GM12878 (cell line): ENCODE data around the gene WNT9B. TPM values are rescaled to one million over a fixed set of nuclear protein-coding genes. Genes with fewer than 3 reads are reported as not detected.

Experiments used
- ATAC-seq: fragments of 200-7000 bp; cut with Tn5 transposase; 3 replicates; pipeline ENCODE4 v1.9.1; 2020; ENCODE audit warnings: mild to moderate bottlenecking, moderate library complexity
- BruUV-seq: library from RNA; stranded (reverse); fragments of 400-500 nt; replicated peaks from 2 replicates; lab custom pipeline; 2021; lab: Mats Ljungman, UMichigan
- CTCF ChIA-PET: fragments of 300-600 bp; sonication (Branson Sonifier 250); formaldehyde crosslinking; extraction: SDS; loops from one replicate; lab custom pipeline; 2021; ENCODE audit warnings: inconsistent platforms; lab: Yijun Ruan, JAX
- POLR2A ChIA-PET: fragments of 350-600 bp; formaldehyde crosslinking; extraction: SDS; loops from one replicate; lab custom pipeline; 2021; ENCODE audit warnings: inconsistent platforms; lab: Charles Lee
- RAD21 ChIA-PET: fragments of 300-600 bp; sonication (Branson Sonifier 250); formaldehyde crosslinking; loops from one replicate; lab custom pipeline; 2023; ENCODE audit warnings: antibody characterized with exemption; ENCODE audit not compliant: unreplicated experiment; lab: Charles Lee
- SMC1A ChIA-PET: fragments of 300-600 bp; sonication (Branson Sonifier 250); formaldehyde crosslinking; loops from one replicate; lab custom pipeline; 2023; ENCODE audit not compliant: unreplicated experiment, uncharacterized antibody; lab: Charles Lee
- DNase-seq: peaks from one replicate; pipeline ENCODE4 v3.0.0-alpha.2; 2011; ENCODE audit warnings: low read depth, low spot score
- FAIRE-seq: peaks from 3 replicates; lab custom pipeline; 2011; peaks lifted over from hg19 to GRCh38; lab: Jason Lieb, UNC
- H2AFZ ChIP-seq: 2 replicates; pipeline ENCODE4 v1.6.0; 2011; ENCODE audit warnings: low read depth, low read length, control low read depth; ENCODE audit not compliant: control insufficient read depth
- H3K27ac ChIP-seq: 2 replicates; pipeline ENCODE4 v1.5.1; 2011; ENCODE audit warnings: control low read depth; ENCODE audit not compliant: control insufficient read depth, insufficient read depth
- H3K27me3 ChIP-seq, 2 experiments: replicated peaks in 1 of 2; 2 replicates each; pipeline versions ENCODE4 v1.6.0 to v1.6.1; 2011; ENCODE audit warnings: low read length in 1 of 2; ENCODE audit not compliant: control insufficient read depth in 2 of 2, insufficient read depth in 2 of 2
- H3K36me3 ChIP-seq, 2 experiments: 2 replicates each; pipeline ENCODE4 v1.5.1; 2011; ENCODE audit warnings: low read length in 1 of 2; ENCODE audit not compliant: control insufficient read depth in 2 of 2, insufficient read depth in 2 of 2
- H3K4me1 ChIP-seq: 2 replicates; pipeline ENCODE4 v1.6.1; 2011; ENCODE audit warnings: mild to moderate bottlenecking, low read length, moderate library complexity, mixed read lengths; ENCODE audit not compliant: control insufficient read depth, insufficient read depth
- H3K4me2 ChIP-seq: 2 replicates; pipeline ENCODE4 v1.6.0; 2011; ENCODE audit warnings: control low read depth; ENCODE audit not compliant: control insufficient read depth, insufficient read depth
- H3K4me3 ChIP-seq: fragments of 200-600 bp; sonication (generic); 2 replicates; pipeline ENCODE4 v1.5.1; 2016
- H3K79me2 ChIP-seq: 2 replicates; pipeline ENCODE4 v1.6.0; 2011; ENCODE audit warnings: low read length; ENCODE audit not compliant: control insufficient read depth, insufficient read depth
- H3K9ac ChIP-seq: 2 replicates; pipeline ENCODE4 v1.8.0; 2011; ENCODE audit warnings: low read length, control low read depth, mixed read lengths; ENCODE audit not compliant: control insufficient read depth, insufficient read depth
- H3K9me3 ChIP-seq: replicated peaks from 3 replicates; pipeline ENCODE4 v1.5.1; 2011; ENCODE audit warnings: mild to moderate bottlenecking, low read length; ENCODE audit not compliant: control insufficient read depth, insufficient read depth
- H4K20me1 ChIP-seq: 2 replicates; pipeline ENCODE4 v1.6.0; 2011; ENCODE audit not compliant: control insufficient read depth, insufficient read depth
- BCL11A ChIP-seq: IDR thresholded peaks from 2 replicates; pipeline ENCODE4 v1.6.1; 2011; ENCODE audit warnings: low read depth, low read length
- CBX3 ChIP-seq: fragments of 200-600 bp; sonication (generic); IDR thresholded peaks from 2 replicates; pipeline ENCODE4 v1.6.1; 2016; ENCODE audit warnings: low read depth, borderline replicate concordance
- CHD1 ChIP-seq: IDR thresholded peaks from 2 replicates; pipeline ENCODE4 v1.6.1; 2012; ENCODE audit warnings: low read depth, low read length, improper control_type of control experiment
- EP300 ChIP-seq, 2 experiments: fragments of 150-350 bp in 1 of 2; IDR thresholded peaks; 2 replicates each; pipeline ENCODE4 v1.6.1; 2011 to 2012; ENCODE audit warnings: low read depth in 2 of 2, low read length in 2 of 2, borderline replicate concordance in 1 of 2, improper control_type of control experiment in 1 of 2, inconsistent platforms in 1 of 2; ENCODE audit not compliant: control insufficient read depth in 1 of 2
- FOS ChIP-seq: IDR thresholded peaks from 3 replicates; pipeline ENCODE4 v1.6.1; 2011; ENCODE audit warnings: borderline replicate concordance; ENCODE audit not compliant: insufficient read length; ENCODE audit errors: extremely low read depth
- IRF3 ChIP-seq: fragments of 450-650 bp; IDR thresholded peaks from 2 replicates; pipeline ENCODE4 v1.6.1; 2014; ENCODE audit warnings: mild to moderate bottlenecking
- MAX ChIP-seq: IDR thresholded peaks from 2 replicates; pipeline ENCODE4 v1.6.1; 2012; ENCODE audit warnings: low read depth, low read length, improper control_type of control experiment
- MXI1 ChIP-seq: fragments of 150-350 bp; IDR thresholded peaks from 2 replicates; pipeline ENCODE4 v1.6.1; 2011; ENCODE audit warnings: low read depth, mild to moderate bottlenecking, inconsistent platforms, low read length, improper control_type of control experiment
- NFYA ChIP-seq: IDR thresholded peaks from 2 replicates; pipeline ENCODE4 v1.6.1; 2011; ENCODE audit warnings: low read depth, mild to moderate bottlenecking, low read length, improper control_type of control experiment, borderline replicate concordance
- NR2C1 ChIP-seq: fragments of 450-650 bp; IDR thresholded peaks from 2 replicates; pipeline ENCODE4 v1.6.1; 2017; ENCODE audit warnings: antibody characterized with exemption, mild to moderate bottlenecking, moderate library complexity
- SP1 ChIP-seq: IDR thresholded peaks from one replicate; pipeline ENCODE4 v1.6.1; 2011; ENCODE audit warnings: low read depth, low read length
- TCF7 ChIP-seq: IDR thresholded peaks from 2 replicates; pipeline ENCODE4 v1.6.1; 2014; ENCODE audit warnings: antibody characterized with exemption, borderline replicate concordance
- ZBED1 ChIP-seq: IDR thresholded peaks from 2 replicates; pipeline ENCODE4 v1.6.1; 2016; ENCODE audit warnings: borderline replicate concordance
- WGBS: methylation state at CpG from one replicate; pipeline ENCODE4 v1.1.6; 2016; ENCODE audit warnings: low lambda C conversion rate; ENCODE audit not compliant: insufficient replicate concordance, insufficient coverage; ENCODE audit errors: missing lambda C conversion rate; 5-methylcytosine and 5-hydroxymethylcytosine counted together
- in situ Hi-C: fragments of 300-500 bp; cut with MboI; formaldehyde crosslinking; loops from 9 replicates; pipeline ENCODE4 v1.14.3; 2018; ENCODE audit warnings: mixed read lengths
- intact Hi-C: fragments of 100-400 bp; cut with micrococcal nuclease; formaldehyde crosslinking; loops from one replicate; pipeline ENCODE4 v1.14.2; 2022; ENCODE audit not compliant: unreplicated experiment
- polyA plus RNA-seq, 11 experiments: library from polyadenylated mRNA; depleted of rRNA in 4 of 11; unstranded in 6 of 11; stranded (reverse) in 5 of 11; fragments of >200 nt; fragmentation: Nextera tagmentation in 4 of 11; fragmentation: Illumina TruSeq in 1 of 11; extraction: Ambion mirVana in 4 of 11; extraction: Trizol in 1 of 11; gene quantifications; 1 replicate in 1 of 11; 2 replicates in 10 of 11; pipeline versions ENCODE4 v1.2.1 to v1.2.3, GENCODE V29; 2011 to 2016; ENCODE audit warnings: inconsistent platforms in 2 of 11, missing spikeins in 2 of 11, low read depth in 1 of 11
- total RNA-seq, 4 experiments: library from RNA; depleted of rRNA in 3 of 4; stranded (reverse); fragments of >200 nt in 3 of 4; fragmentation: Illumina TruSeq in 1 of 4; extraction: Trizol in 1 of 4; gene quantifications; 2 replicates each; pipeline versions ENCODE4 v1.2.1 to v1.2.3, GENCODE V29; 2013 to 2021
- TF ChIP-seq, protein P1 (sequence below): IDR thresholded peaks from 2 replicates; pipeline ENCODE4 v1.6.1; 2012; ENCODE audit warnings: low read depth, low read length, improper control_type of control experiment

Gene WNT9B
- total and polyA plus RNA-seq, 10 of the 15 experiments (the other 5 are each of a cell fraction or from before 2014, with no cell fraction given): not detected

GRCh38 chr17:46889519-46889918 is 38.1 kb downstream of the WNT9B start (continued):
- TF ChIP-seq, protein P1, sequence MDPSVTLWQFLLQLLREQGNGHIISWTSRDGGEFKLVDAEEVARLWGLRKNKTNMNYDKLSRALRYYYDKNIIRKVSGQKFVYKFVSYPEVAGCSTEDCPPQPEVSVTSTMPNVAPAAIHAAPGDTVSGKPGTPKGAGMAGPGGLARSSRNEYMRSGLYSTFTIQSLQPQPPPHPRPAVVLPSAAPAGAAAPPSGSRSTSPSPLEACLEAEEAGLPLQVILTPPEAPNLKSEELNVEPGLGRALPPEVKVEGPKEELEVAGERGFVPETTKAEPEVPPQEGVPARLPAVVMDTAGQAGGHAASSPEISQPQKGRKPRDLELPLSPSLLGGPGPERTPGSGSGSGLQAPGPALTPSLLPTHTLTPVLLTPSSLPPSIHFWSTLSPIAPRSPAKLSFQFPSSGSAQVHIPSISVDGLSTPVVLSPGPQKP: no peak
- TF ChIP-seq, all 136 proteins: peak for 0

DNA sequence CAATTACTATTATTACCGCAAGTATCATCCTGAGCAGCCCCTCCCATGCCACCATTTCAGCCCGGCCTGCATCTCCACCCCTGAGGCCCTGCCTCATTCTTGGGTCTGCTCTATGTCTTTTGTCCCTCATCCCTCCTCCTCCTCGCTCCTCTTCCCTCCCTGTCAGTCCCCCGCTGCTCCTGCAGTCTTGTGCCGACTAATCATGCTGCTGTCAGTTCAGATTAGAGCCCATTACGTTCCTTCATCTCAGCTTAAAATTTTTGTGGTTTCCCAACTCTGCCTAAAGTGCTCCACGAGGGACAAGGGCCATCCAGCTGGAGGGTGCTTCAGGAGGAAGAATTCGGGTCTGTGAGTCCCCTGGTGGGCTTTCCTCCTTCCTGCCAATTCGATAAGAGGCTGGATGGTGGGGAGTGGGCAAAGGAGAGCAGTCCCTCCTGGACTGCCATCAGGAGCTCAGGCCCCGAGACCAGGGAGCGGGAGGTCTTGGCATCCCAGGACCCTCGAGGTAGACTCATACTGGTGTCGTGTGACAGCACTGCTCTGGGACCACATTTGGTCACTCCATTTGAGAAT is 38.7 kb downstream of the WNT9B start:
- H2AFZ ChIP-seq: no peak overlapping the region
- no peaks in the 10 kb centered on the region for H3K9me3 ChIP-seq
- WGBS: 21% methylated on average over 13 of the region's 13 CpGs
- peaks cover 3% of the 10 kb centered on the region in 2 experiments; a peak in 3 of 4 replicates for H3K27me3 ChIP-seq
- no peaks in the 10 kb centered on the region for H3K36me3 ChIP-seq
- no peak for DNase-seq
- no peak for FAIRE-seq
- H4K20me1 ChIP-seq: peaks cover 3% of the 10 kb centered on the region; the same call in 1 of the 2 replicates
- TF ChIP-seq ZBED1 (no peak), BCL11A (no peak)
- TF ChIP-seq, all 136 proteins: peak for 0
- no peak overlapping the region for H3K27ac ChIP-seq
- no peaks in the 10 kb centered on the region for H3K79me2 ChIP-seq
- ChIA-PET RAD21 (no interaction called here), SMC1A (no interaction called here), POLR2A (no interaction called here), CTCF (no interaction called here)
- ATAC-seq: no peak
- in situ Hi-C loops: loop anchor here (10.0 kb wide), 1 partner anchor 95 kb away; no protein-coding TSS in a partner anchor
- no TSS peak for BruUV-seq
- no peak overlapping the region for H3K4me3 ChIP-seq
- H3K4me2 ChIP-seq: no peak overlapping the region
- intact Hi-C loops: no loop called here
- H3K4me1 ChIP-seq: no peaks in the 10 kb centered on the region
- H3K9ac ChIP-seq: no peak overlapping the region

GRCh38 chr17:46890638-46891037 is 39.3 kb downstream of the WNT9B start:
- intact Hi-C loops: no loop called here
- H3K27ac ChIP-seq: no peak overlapping the region
- FAIRE-seq: no peak
- WGBS: 9% methylated on average over 6 of the region's 6 CpGs
- ATAC-seq: no peak
- DNase-seq: no peak
- in situ Hi-C loops: loop anchor here (10.0 kb wide), 1 partner anchor 96 kb away; no protein-coding TSS in a partner anchor
- RAD21 ChIA-PET: no interaction called here
- POLR2A ChIA-PET: no interaction called here
- no peak overlapping the region for H3K4me2 ChIP-seq
- no peak overlapping the region for H3K4me3 ChIP-seq
- no peaks in the 10 kb centered on the region for H3K9me3 ChIP-seq
- no peaks in the 10 kb centered on the region for H3K79me2 ChIP-seq
- no peaks in the 10 kb centered on the region for H3K36me3 ChIP-seq
- H3K9ac ChIP-seq: no peak overlapping the region
- H2AFZ ChIP-seq: no peak overlapping the region
- SMC1A ChIA-PET: no interaction called here
- H3K4me1 ChIP-seq: no peaks in the 10 kb centered on the region
- H3K27me3 ChIP-seq: peaks cover 3% of the 10 kb centered on the region in 2 experiments; a peak in 3 of 4 replicates
- peaks cover 3% of the 10 kb centered on the region; the same call in 1 of the 2 replicates for H4K20me1 ChIP-seq
- BruUV-seq: no TSS peak
- CTCF ChIA-PET: no interaction called here
- TF ChIP-seq IRF3 (no peak), CBX3 (no peak), NFYA (no peak), NR2C1 (no peak), CHD1 (no peak), EP300 (IDR thresholded peaks at IDR 0.05; ENCODE audit: borderline replicate concordance in 1 of 2, control insufficient read depth in 1 of 2, low read depth in 2 of 2, low read length in 2 of 2) (no peak), TCF7 (no peak), MXI1 (no peak), FOS (no peak), SP1 (no peak), MAX (no peak)
